ENCODE results near the gene HBS1L. TPM values are rescaled to one million over a fixed set of nuclear protein-coding genes. Genes with fewer than 3 reads are reported as not detected.

HBS1L gene
- total and polyA plus RNA-seq, 8 donors = 55.1 to 71.5 (median 63.4) TPM

DNA sequence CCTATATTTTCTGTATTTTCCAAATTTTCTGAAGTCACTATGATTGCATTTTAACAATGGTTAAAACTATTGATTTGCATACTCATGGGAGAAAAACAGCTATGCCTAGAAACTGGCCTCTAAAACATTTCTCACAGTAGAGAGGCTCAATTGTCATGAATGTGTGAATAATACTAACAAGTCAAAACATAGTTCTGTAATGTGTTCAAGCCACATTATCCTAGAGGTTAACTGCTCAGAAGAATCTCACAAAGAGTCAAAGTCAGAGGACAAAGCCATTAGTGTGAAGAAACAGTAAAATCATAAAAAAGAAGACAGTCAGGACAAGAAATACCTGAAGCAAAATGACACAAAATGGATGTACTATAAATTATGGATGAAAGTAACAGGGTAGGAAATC is 92.2 kb downstream of the HBS1L start:
- Histone ChIP-seq H3K36me3 (peaks cover 0 to 65% of the 10 kb centered on the region in 2 donors), H3K9me3 (peaks cover 0 to 10% of the 10 kb centered on the region in 2 donors), H3K4me3 (no peak overlapping the region), H3K27me3 (no peaks in the 10 kb centered on the region), H3K4me1 (no peaks in the 10 kb centered on the region), H3K27ac (no peak overlapping the region)
- intact Hi-C loops (cut with DNase I) = no loop called here
- ATAC-seq = no peak
- no peak for DNase-seq
- TF ChIP-seq CTCF (IDR thresholded peaks at IDR 0.05) = no peak

- H3K4me3 ChIP-seq = no peak overlapping the region
- H3K4me1 ChIP-seq = no peaks in the 10 kb centered on the region
- H3K36me3 ChIP-seq = peaks cover 0 to 59% of the 10 kb centered on the region in 2 donors
- no peak overlapping the region for H3K27ac ChIP-seq
- intact Hi-C loops (cut with DNase I) = no loop called here
- DNase-seq (no peak), ATAC-seq (no peak)
- H3K27me3 ChIP-seq = no peaks in the 10 kb centered on the region
- TF ChIP-seq CTCF (IDR thresholded peaks at IDR 0.05) = no peak
- H3K9me3 ChIP-seq = peaks cover 0 to 10% of the 10 kb centered on the region in 2 donors
Measured at GRCh38 chr6:134961366-134961765, 93.3 kb downstream of the HBS1L start.

- Histone ChIP-seq H3K36me3 (peaks cover 0 to 42% of the 10 kb centered on the region in 2 donors), H3K27ac (no peak overlapping the region)
Measured at GRCh38 chr6:134959603-134960002, 95.0 kb downstream of the HBS1L start.

GRCh38 chr6:134956676-134957075 is 97.9 kb downstream of the HBS1L start:
- TF ChIP-seq CTCF (IDR thresholded peaks at IDR 0.05) = no peak
- DNase-seq (no peak), ATAC-seq (no peak)
- Histone ChIP-seq H3K36me3 (peaks cover 0 to 17% of the 10 kb centered on the region in 2 donors), H3K4me1 (no peaks in the 10 kb centered on the region), H3K27ac (no peak overlapping the region), H3K4me3 (no peak overlapping the region), H3K9me3 (peaks cover 0 to 10% of the 10 kb centered on the region in 2 donors), H3K27me3 (no peaks in the 10 kb centered on the region)
- intact Hi-C loops (cut with DNase I) = no loop called here

More at GRCh38 chr6:134959603-134960002, 95.0 kb downstream of the HBS1L start:
- Histone ChIP-seq H3K9me3 (peaks cover 0 to 10% of the 10 kb centered on the region in 2 donors), H3K4me3 (no peak overlapping the region), H3K4me1 (no peaks in the 10 kb centered on the region), H3K27me3 (no peaks in the 10 kb centered on the region)
- ATAC-seq = no peak
- TF ChIP-seq CTCF (IDR thresholded peaks at IDR 0.05) = no peak
- DNase-seq = no peak
- intact Hi-C loops (cut with DNase I) = no loop called here

DNA sequence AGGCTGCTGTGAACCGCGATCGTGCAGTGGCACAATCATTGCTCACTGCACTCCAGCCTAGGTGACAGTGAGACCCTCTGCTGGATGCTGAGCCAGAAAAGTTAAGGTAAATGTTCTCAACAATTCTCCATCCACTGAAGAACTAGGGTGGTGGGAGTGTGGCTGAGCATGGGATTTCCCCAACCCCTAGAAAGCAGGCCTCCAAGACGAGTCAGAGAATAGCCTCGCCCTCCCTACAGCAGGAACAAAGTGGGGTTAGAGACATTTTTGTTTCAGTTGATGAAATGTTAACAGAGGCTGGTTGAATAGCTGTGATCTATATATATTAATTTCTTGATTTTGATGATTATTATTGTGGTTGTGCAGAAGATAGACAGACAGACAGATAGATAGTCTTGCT is 98.6 kb downstream of the HBS1L start:
- H3K36me3 ChIP-seq = peaks cover 0 to 11% of the 10 kb centered on the region in 2 donors

More for the DNA sequence above, 98.6 kb downstream of the HBS1L start:
- Histone ChIP-seq H3K4me1 (no peaks in the 10 kb centered on the region), H3K9me3 (peaks cover 0 to 10% of the 10 kb centered on the region in 2 donors), H3K27me3 (no peaks in the 10 kb centered on the region), H3K4me3 (no peak overlapping the region), H3K27ac (no peak overlapping the region)
- intact Hi-C loops (cut with DNase I) = no loop called here
- ATAC-seq = no peak
- DNase-seq = peak in 1 of 4 donors; percentile 27
- no peak for TF ChIP-seq CTCF (IDR thresholded peaks at IDR 0.05)
